NCI-H82 treated with DMSO at 0.1 percent for 48 hours (cell line): ENCODE measurements around the gene DEFB127.
"Not testable (repeated sequence)": the region's sequence is repeated elsewhere in the genome, so short reads cannot be mapped to it uniquely, and the experiment has no call there.

Source experiments
- DNase-seq: peaks from one replicate; lab custom pipeline; 2025; ENCODE audit not compliant: unreplicated experiment; lab: John Stamatoyannopoulos, UW

Gene DEFB127

GRCh38 chr20:157154-157553 is at the start of gene DEFB127:
Gene DEFB127 (plus strand): TSS chr20:157454. CDS start chr20:157545, 91 bp downstream.
- DNase-seq, result no peak

- no peak for DNase-seq
Observed at GRCh38 chr20:112396-112795, 44.9 kb upstream of the DEFB127 start.

GRCh38 chr20:117518-117917 is 39.7 kb upstream of the DEFB127 start:
- no peak for DNase-seq

GRCh38 chr20:129786-130323 is 27.4 kb upstream of the DEFB127 start:
- DNase-seq, result not testable (repeated sequence)

GRCh38 chr20:137668-138490 is 19.4 kb upstream of the DEFB127 start:
- DNase-seq, result no peak

- DNase-seq, result no peak
Observed at GRCh38 chr20:142290-142689, 15.0 kb upstream of the DEFB127 start, which contains the start of gene DEFB126. Gene DEFB126 (plus strand): TSS chr20:142590. CDS start chr20:142629, 39 bp downstream.

GRCh38 chr20:145877-146276 is 11.4 kb upstream of the DEFB127 start:
- no peak for DNase-seq

- no peak for DNase-seq
Observed at GRCh38 chr20:152131-152530, 5.1 kb upstream of the DEFB127 start.

- DNase-seq, result no peak
Observed at GRCh38 chr20:164618-165017, 7.4 kb downstream of the DEFB127 start.

GRCh38 chr20:168876-169275 is 11.6 kb downstream of the DEFB127 start:
- no peak for DNase-seq

GRCh38 chr20:184288-184687 is 27.0 kb downstream of the DEFB127 start:
- no peak for DNase-seq

GRCh38 chr20:187733-188132 is 30.5 kb downstream of the DEFB127 start:
- DNase-seq, result no peak

GRCh38 chr20:189611-190010 is 32.4 kb downstream of the DEFB127 start, which contains the start of gene DEFB128:
Gene DEFB128 (minus strand): TSS chr20:189711. CDS start chr20:189623, 88 bp downstream.
- DNase-seq, result no peak

GRCh38 chr20:198225-198624 is 41.0 kb downstream of the DEFB127 start:
- DNase-seq, result no peak

GRCh38 chr20:199996-200395 is 42.7 kb downstream of the DEFB127 start:
- no peak for DNase-seq

- DNase-seq, result not testable (repeated sequence)
Observed at GRCh38 chr20:203630-204029, 46.4 kb downstream of the DEFB127 start.
